Stomach (tissue), 9 donors: ENCODE measurements around the gene PRKRA. TPM values are rescaled to one million over a fixed set of nuclear protein-coding genes. Genes with fewer than 3 reads are reported as not detected.
A peak's percentile ranks its signal among the peaks of the same experiment; 100 is the strongest.

Experiments
- DNase-seq, 2 donors: peaks; one replicate each; pipeline versions ENCODE4 v3.0.0 to v3.0.0-alpha.2; 2013 to 2019
- H3K27ac ChIP-seq, 5 donors: fragments of 200-600 bp in 4 of 5; sonication (generic) in 4 of 5; one replicate each; pipeline ENCODE4 v1.5.1; 2013 to 2019; ENCODE audit warnings: mild to moderate bottlenecking in 1 of 5, moderate library complexity in 1 of 5
- H3K27me3 ChIP-seq, 3 donors: fragments of 200-600 bp; sonication (generic); one replicate each; pipeline ENCODE4 v1.5.1; 2017 to 2019; ENCODE audit warnings: mixed run types in 1 of 3
- H3K36me3 ChIP-seq, 4 donors: fragments of 200-600 bp; sonication (generic); 1 replicate in 3 of 4; 2 replicates in 1 of 4; pipeline ENCODE4 v1.5.1; 2016 to 2019
- H3K4me1 ChIP-seq, 4 donors: fragments of 200-600 bp; sonication (generic); one replicate each; pipeline ENCODE4 v1.5.1; 2016 to 2019
- H3K4me3 ChIP-seq, 4 donors: fragments of 200-600 bp; sonication (generic) in 3 of 4; one replicate each; pipeline ENCODE4 v1.5.1; 2016 to 2019; ENCODE audit warnings: mild to moderate bottlenecking in 1 of 4
- H3K9me3 ChIP-seq, 4 donors: fragments of 200-600 bp; sonication (generic); one replicate each; pipeline ENCODE4 v1.5.1; 2016 to 2019
- EP300 ChIP-seq: sonication (generic); formaldehyde crosslinking; IDR thresholded peaks from one replicate; pipeline ENCODE4 v1.6.1; 2017; ENCODE audit warnings: antibody characterized with exemption
- POLR2A ChIP-seq, 4 donors: fragments of 450-650 bp; IDR thresholded peaks; one replicate each; pipeline ENCODE4 v1.6.1; 2016; ENCODE audit warnings: antibody characterized with exemption in 4 of 4, control low read depth in 2 of 4, mild to moderate bottlenecking in 1 of 4, moderate library complexity in 1 of 4
- POLR2AphosphoS5 ChIP-seq, 3 donors: sonication (generic); formaldehyde crosslinking; IDR thresholded peaks; one replicate each; pipeline ENCODE4 v1.6.1; 2016; ENCODE audit warnings: antibody characterized with exemption in 3 of 3
- WGBS, 5 donors: extraction: QIAGEN DNeasy Blood & Tissue Kit in 3 of 5; methylation state at CpG; one replicate each; pipeline versions ENCODE4 v1.1.5 to v1.1.7; 2013 to 2018; 5-methylcytosine and 5-hydroxymethylcytosine counted together
- intact Hi-C: fragments of 100-400 bp; cut with DNase I; formaldehyde crosslinking; loops from one replicate; pipeline ENCODE4 v1.15.1; 2023; ENCODE audit warnings: low total_unique reads
- polyA plus RNA-seq, 3 donors: library from polyadenylated mRNA; stranded (reverse); fragments of 200-250 nt; gene quantifications; one replicate each; pipeline ENCODE4 v1.2.3, GENCODE V29; 2013
- total RNA-seq, 5 donors: library from RNA; depleted of rRNA; stranded (reverse); fragments of >200 nt; gene quantifications; one replicate each; pipeline versions ENCODE4 v1.1.0 to v1.2.3, GENCODE V29; 2014 to 2016
- TF ChIP-seq, protein P1 (sequence below), 7 experiments: fragments of 450-650 bp in 4 of 7; fragments of 200-600 bp in 3 of 7; sonication (generic) in 3 of 7; IDR thresholded peaks; one replicate each; pipeline ENCODE4 v1.5.1; 2016 to 2019; ENCODE audit warnings: antibody characterized with exemption in 7 of 7, control low read depth in 2 of 7, mild to moderate bottlenecking in 1 of 7
- donor health status: healthy with polysubstance abuse.
- donor health status: Bipolar disorder and iron deficiency.
- donor health status: healthy.

The PRKRA gene
- total and polyA plus RNA-seq, 8 donors: 30.6 to 145 (median 63.7) TPM

DNA sequence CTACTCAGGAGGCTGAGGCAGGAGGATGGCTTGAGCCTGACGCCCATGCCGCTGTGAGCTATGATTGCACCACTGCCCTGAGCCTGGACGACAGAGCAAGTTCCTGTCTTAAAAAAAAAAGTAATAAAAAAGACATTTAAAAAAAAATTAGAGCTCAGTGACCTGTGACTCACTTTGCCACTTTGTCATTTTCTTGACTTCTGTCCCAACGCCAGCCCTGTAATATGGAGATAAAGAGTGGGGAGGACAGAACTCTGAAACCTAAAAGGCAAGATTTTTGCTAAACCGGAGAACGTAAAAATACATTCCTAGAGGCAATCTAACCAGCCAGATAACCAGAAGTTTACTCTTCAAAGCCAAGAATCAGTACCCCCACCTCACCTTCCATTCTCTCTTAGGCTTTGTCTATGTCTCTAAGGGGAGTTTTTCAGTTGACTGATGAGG is 49.0 kb downstream of the PRKRA start:
- intact Hi-C loops: no loop called here
- H3K36me3 ChIP-seq: no peaks in the 10 kb centered on the region
- TF ChIP-seq POLR2AphosphoS5 (IDR thresholded peaks at IDR 0.05): no peak
- TF ChIP-seq POLR2A (IDR thresholded peaks at IDR 0.05): no peak
- no peak for TF ChIP-seq EP300
- TF ChIP-seq, protein P1, sequence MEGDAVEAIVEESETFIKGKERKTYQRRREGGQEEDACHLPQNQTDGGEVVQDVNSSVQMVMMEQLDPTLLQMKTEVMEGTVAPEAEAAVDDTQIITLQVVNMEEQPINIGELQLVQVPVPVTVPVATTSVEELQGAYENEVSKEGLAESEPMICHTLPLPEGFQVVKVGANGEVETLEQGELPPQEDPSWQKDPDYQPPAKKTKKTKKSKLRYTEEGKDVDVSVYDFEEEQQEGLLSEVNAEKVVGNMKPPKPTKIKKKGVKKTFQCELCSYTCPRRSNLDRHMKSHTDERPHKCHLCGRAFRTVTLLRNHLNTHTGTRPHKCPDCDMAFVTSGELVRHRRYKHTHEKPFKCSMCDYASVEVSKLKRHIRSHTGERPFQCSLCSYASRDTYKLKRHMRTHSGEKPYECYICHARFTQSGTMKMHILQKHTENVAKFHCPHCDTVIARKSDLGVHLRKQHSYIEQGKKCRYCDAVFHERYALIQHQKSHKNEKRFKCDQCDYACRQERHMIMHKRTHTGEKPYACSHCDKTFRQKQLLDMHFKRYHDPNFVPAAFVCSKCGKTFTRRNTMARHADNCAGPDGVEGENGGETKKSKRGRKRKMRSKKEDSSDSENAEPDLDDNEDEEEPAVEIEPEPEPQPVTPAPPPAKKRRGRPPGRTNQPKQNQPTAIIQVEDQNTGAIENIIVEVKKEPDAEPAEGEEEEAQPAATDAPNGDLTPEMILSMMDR (IDR thresholded peaks at IDR 0.05): no peak
- no peaks in the 10 kb centered on the region for H3K9me3 ChIP-seq
- no peak for DNase-seq
- no peaks in the 10 kb centered on the region for H3K4me1 ChIP-seq
- H3K27me3 ChIP-seq: peaks cover 0 to 8% (median 0%) of the 10 kb centered on the region in 3 donors
- H3K27ac ChIP-seq: no peak overlapping the region
- WGBS, 5 donors: 56 to 69% (median 63%) methylated on average over 6 of the region's 6 CpGs
- H3K4me3 ChIP-seq: no peak overlapping the region

DNA sequence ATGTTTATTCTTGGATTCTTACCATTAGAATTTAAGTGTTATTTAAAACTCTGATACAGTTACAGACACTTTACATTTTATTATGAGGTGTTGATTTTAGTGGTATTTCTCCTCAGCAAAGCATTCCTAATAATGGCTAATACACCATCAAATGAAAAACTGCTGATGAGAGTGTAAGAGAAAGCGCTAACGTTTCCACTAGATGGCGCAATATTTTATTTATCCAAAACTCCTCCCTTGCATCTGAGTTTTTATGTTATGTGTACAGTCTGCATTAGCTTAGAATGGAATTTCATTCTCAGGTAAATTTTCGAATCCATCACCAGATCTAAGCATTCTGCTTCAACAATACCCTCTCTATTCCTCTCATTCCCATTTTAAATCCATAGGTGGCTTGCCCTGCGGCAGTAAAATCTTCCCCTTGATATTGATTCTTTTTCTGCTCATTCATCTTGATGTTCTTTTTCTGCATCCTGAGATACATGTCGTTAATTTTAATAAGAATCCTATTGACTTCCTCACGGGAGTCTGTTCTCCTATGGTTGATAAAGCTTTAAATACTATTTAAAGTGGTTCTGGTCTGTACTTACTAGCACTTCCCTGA is 53.9 kb downstream of the PRKRA start:
- intact Hi-C loops: no loop called here
- peak in 1 of 2 donors; percentile 72 for DNase-seq
- TF ChIP-seq, protein P1 (IDR thresholded peaks at IDR 0.05): peak in 4 of 7 experiments; percentile 44 to 59 (median 53)
- TF ChIP-seq POLR2AphosphoS5 (IDR thresholded peaks at IDR 0.05) (no peak), EP300 (no peak), POLR2A (IDR thresholded peaks at IDR 0.05) (no peak)

GRCh38 chr2:178395941-178396570 is 54.9 kb downstream of the PRKRA start:
- Histone ChIP-seq H3K36me3 (no peaks in the 10 kb centered on the region), H3K27ac (no peak overlapping the region), H3K27me3 (no peaks in the 10 kb centered on the region), H3K9me3 (no peaks in the 10 kb centered on the region), H3K4me3 (no peak overlapping the region), H3K4me1 (no peaks in the 10 kb centered on the region)
- no peak for DNase-seq
- intact Hi-C loops: no loop called here
- WGBS, 5 donors: 80 to 85% (median 83%) methylated on average over 8 of the region's 8 CpGs
- no peak for TF ChIP-seq EP300
- TF ChIP-seq, protein P1 (IDR thresholded peaks at IDR 0.05): no peak
- no peak for TF ChIP-seq POLR2AphosphoS5 (IDR thresholded peaks at IDR 0.05)
- no peak for TF ChIP-seq POLR2A (IDR thresholded peaks at IDR 0.05)

More for the DNA sequence above, 53.9 kb downstream of the PRKRA start:
- no peak overlapping the region for H3K4me3 ChIP-seq
- 12 to 17% (median 15%) methylated on average over 7 of the region's 7 CpGs for WGBS, 5 donors
- no peaks in the 10 kb centered on the region for H3K4me1 ChIP-seq
- no peak overlapping the region for H3K27ac ChIP-seq
- no peaks in the 10 kb centered on the region for H3K36me3 ChIP-seq
- H3K27me3 ChIP-seq: no peaks in the 10 kb centered on the region
- no peaks in the 10 kb centered on the region for H3K9me3 ChIP-seq

DNA sequence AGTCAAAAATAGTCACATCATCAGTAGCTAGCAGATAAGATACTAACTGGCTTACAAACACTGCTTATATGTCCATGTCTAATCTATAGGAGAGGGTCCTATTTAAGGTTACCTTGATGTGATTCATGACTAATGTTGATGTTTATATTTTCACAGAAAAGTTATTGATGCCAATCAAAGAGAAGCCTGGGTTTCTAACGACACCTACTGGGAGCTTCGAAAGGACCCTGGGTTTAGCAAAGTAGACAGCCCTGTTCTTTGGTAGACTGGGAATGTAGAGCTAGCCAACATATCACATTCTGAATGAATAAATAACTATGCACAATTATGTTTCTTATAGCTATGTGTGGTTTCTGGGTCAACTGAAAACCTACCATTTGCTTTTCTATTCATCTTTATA is 55.7 kb downstream of the PRKRA start:
- Histone ChIP-seq H3K27ac (no peak overlapping the region), H3K4me3 (no peak overlapping the region), H3K4me1 (no peaks in the 10 kb centered on the region), H3K9me3 (no peaks in the 10 kb centered on the region), H3K36me3 (no peaks in the 10 kb centered on the region), H3K27me3 (no peaks in the 10 kb centered on the region)
- WGBS, 5 donors: 91 to 94% (median 92%) methylated on average over 2 of the region's 2 CpGs
- intact Hi-C loops: no loop called here
- no peak for TF ChIP-seq EP300
- no peak for TF ChIP-seq POLR2A (IDR thresholded peaks at IDR 0.05)
- no peak for TF ChIP-seq POLR2AphosphoS5 (IDR thresholded peaks at IDR 0.05)
- TF ChIP-seq, protein P1 (IDR thresholded peaks at IDR 0.05): no peak
- DNase-seq: no peak
